ENCODE measurements around the gene AKR7A3.

DNA sequence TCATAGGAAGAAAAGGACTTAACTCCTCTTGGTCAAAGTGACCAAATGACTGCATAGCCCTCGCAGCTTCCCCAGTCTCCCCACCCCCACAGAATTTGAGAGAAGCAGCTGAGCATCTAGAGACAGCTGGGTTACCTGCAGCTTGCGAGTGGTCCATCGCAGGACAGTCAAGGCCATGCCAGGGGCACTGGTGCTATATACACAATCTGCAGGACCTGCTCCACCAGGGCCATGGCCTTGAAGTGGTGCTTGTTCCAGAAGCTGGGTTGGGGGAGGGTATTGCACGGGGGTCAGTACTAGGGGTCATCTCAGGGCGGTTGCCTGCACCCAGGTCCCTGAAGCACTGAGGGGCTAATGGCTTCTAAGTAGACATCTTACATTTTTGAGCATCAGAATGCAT is 26.5 kb downstream of the AKR7A3 start:
- TF ChIP-seq CTCF (IDR thresholded peaks at IDR 0.05) (no peak), KAT7 (CRISPR knock-in tag; IDR thresholded peaks at IDR 0.05; ENCODE audit: borderline replicate concordance) (no peak)
